GM18868 (cell line): ENCODE measurements around the gene PIK3IP1.
"Not testable (repeated sequence)": the region's sequence is repeated elsewhere in the genome, so short reads cannot be mapped to it uniquely, and the experiment has no call there.

Source experiments
- ATAC-seq: cut with Tn5 transposase; IDR thresholded peaks from one replicate; pipeline ENCODE4 v1.9.1; 2021; ENCODE audit warnings: mild to moderate bottlenecking, moderate library complexity; ENCODE audit not compliant: unreplicated experiment

The PIK3IP1 gene

GRCh38 chr22:31292236-31292989 is at the start of gene PIK3IP1:
TSS of gene PIK3IP1 (minus strand) at chr22:31292488. CDS start at chr22:31292344, 144 bp downstream.
- ATAC-seq: peak; percentile 41

- no peak for ATAC-seq
These were observed 49.2 kb upstream of the PIK3IP1 start for GRCh38 chr22:31341386-31342088.

- ATAC-seq: no peak
These were observed 48.5 kb upstream of the PIK3IP1 start for GRCh38 chr22:31340765-31341247.

GRCh38 chr22:31340360-31340759 is 48.1 kb upstream of the PIK3IP1 start:
- no peak for ATAC-seq

- no peak for ATAC-seq
These were observed 47.0 kb upstream of the PIK3IP1 start for GRCh38 chr22:31339148-31339832.

GRCh38 chr22:31337178-31337577 is 44.9 kb upstream of the PIK3IP1 start:
- ATAC-seq: no peak

- no peak for ATAC-seq
These were observed 42.0 kb upstream of the PIK3IP1 start for GRCh38 chr22:31334329-31334728.

- no peak for ATAC-seq
These were observed 41.4 kb upstream of the PIK3IP1 start for GRCh38 chr22:31333641-31334040.

- ATAC-seq: no peak
These were observed 40.6 kb upstream of the PIK3IP1 start for GRCh38 chr22:31332886-31333285.

- no peak for ATAC-seq
These were observed 39.7 kb upstream of the PIK3IP1 start for GRCh38 chr22:31332010-31332409.

GRCh38 chr22:31329453-31330215 is 37.3 kb upstream of the PIK3IP1 start:
- ATAC-seq: no peak

- no peak for ATAC-seq
These were observed 36.7 kb upstream of the PIK3IP1 start for GRCh38 chr22:31329029-31329428.

- no peak for ATAC-seq
These were observed 36.3 kb upstream of the PIK3IP1 start for GRCh38 chr22:31328544-31328960.

- ATAC-seq: no peak
These were observed 35.7 kb upstream of the PIK3IP1 start for GRCh38 chr22:31327806-31328543.

GRCh38 chr22:31326877-31327276 is 34.6 kb upstream of the PIK3IP1 start:
- ATAC-seq: no peak

- no peak for ATAC-seq
These were observed 31.6 kb upstream of the PIK3IP1 start for GRCh38 chr22:31323578-31324550.

- no peak for ATAC-seq
These were observed 29.1 kb upstream of the PIK3IP1 start for GRCh38 chr22:31321421-31321820.

- ATAC-seq: not testable (repeated sequence)
These were observed 21.9 kb upstream of the PIK3IP1 start for GRCh38 chr22:31314220-31314619.
